NCI-H510A (cell line): ENCODE data around the gene NUDT22.

Source experiments
- DNase-seq: peaks from one replicate; lab custom pipeline; 2025; lab: John Stamatoyannopoulos, UW

NUDT22 gene

DNA sequence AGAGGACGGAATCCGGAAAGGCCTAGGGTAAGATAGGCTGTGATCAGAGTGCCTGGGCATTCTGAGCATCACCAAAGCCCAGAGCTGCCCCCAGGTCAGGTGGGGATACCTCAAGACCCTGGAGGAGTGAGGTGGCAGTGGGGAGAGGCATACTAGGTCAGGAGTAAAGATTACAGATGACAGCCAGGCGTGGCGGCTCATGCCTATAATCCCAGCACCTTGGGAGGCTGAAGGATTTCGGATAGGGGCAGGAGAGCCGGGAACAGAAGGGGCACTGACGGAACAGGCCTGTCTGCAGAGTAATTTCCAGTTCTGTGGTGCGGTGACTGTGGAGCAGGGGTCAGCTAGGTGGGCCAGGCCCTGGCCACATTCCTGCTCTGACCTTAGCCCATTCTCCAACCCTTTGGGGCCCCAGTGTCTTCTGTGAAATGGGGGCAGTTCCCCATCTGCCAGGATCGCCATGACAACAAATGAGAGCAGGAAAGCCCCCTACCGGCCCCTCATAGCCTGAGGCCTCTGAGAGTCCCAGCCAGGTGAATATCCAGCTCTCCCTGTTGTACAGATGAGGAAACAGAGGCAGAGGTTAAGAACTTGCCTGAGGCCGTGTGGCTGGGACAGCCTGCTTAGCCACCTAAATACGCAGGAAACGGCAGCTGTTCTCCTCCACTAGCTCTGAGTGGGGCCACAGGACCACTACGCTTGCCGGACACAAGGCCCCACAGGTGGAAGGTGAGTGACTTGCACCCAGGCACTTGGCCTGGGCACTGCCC, 49.1 kb downstream of the NUDT22 start:
- no peak for DNase-seq

DNA sequence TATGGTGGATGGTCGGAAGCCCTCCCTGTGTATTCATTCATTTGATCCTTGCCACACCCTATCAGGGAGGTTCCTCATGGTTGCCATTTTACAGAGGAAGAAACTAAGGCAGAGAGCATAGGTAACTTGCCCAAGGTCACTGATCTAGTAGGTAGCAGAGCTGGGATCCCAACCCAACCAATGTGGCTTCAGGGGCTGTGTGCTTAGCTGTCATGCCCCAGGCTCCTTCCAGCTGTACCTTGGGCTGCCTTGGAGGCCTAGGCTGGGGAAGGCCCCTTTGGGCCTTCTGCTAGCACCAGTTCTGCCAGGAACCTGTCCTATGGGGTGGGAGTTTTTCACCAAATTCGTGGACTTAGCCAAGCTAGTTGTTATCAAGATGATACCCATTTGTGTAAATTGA, 49.8 kb downstream of the NUDT22 start:
- DNase-seq: no peak

DNA sequence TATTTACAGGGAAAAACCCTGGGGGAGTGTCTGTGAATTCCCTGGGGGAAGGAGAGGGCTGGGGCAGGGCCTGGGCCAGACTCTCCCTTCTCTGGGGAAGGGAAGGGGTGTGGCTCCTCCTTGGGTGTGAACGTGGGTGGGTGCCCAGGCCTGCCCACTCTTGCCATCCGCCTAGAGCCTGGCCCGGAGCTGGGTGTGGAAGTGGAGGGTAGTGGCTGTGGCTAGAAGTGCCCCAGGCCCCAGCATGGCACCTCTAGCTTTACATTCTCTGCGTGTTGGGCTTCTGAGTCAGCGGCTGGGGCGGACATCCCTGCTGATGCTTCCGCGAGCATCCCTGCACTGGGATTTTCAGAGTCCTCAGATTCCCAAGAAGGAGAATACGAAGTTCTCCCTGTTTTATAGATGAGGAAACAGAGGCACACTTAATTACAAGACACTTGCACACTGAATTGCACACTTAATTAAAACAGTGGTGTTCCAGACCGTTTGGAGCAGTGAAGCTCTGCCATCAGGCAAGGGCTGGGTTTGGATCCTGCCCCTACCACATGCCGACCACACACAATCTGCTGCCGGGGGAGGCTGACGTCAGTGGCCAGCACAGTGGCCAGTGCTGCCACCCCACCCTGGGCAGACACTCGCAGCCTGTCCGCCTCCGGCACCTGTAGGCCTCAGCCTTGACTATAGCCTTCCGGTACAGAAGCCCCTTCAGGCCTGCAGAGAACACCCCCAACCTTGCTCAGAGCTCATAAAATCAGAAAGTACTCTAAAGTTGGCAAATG, 50.8 kb downstream of the NUDT22 start:
- no peak for DNase-seq

DNA sequence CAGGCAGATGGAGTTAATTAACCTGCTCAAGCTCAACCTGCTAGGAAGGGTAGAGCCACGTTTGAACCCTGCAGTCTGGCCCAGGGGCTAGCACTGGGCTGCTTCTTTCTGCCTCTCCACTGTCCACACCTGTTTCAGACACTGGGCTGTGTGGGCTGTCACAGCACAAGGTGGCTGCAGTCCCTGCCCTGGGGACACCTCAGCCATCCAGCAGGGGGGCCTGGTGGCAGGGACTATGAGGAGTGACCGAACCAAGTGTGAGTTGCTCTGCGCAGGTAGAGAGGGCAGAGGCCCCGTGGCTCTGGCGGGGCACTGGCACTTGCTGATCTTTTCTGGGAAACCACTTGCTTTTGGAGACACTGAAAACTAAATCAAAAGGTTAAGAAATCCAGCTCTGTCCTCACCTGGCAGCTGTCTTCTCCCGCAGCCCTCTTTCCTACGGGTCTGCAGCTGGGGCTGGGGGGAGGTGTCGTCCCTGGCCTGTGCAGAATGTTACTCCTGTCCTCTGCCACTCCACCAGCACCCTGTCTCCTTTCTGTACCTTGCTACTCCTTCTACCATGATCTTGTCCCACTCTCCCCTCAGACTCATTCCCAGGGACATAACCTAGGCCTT, 52.6 kb downstream of the NUDT22 start:
- DNase-seq: no peak
